ENCODE results near the gene NGF. TPM values are rescaled to one million over a fixed set of nuclear protein-coding genes. Genes with fewer than 3 reads are reported as not detected.

The NGF gene
- total RNA-seq, 1 donor, result 20.2 TPM

DNA sequence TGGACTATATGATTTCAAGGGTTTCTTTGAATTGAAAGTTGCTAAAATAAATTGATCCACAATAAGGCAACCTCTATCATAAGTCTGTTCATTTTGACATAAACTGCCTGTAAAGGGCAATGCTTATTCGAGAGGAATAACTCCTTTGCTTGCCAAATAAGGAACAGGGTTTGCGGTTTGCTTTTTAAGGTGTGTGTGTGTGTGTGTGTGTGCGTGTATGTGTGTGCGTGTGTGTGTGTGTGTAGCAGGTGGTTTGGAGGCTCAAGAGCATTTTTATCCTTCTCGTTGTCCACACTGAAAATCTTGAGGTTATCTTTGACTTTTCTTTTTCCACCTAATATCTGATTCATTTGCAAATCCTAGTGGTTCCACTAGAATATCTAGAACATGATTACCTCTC, 13.1 kb upstream of the NGF start:
- H3K4me3 ChIP-seq (ENCODE audit: low read depth, low read length), result no peak overlapping the region
- TF ChIP-seq, protein P1, sequence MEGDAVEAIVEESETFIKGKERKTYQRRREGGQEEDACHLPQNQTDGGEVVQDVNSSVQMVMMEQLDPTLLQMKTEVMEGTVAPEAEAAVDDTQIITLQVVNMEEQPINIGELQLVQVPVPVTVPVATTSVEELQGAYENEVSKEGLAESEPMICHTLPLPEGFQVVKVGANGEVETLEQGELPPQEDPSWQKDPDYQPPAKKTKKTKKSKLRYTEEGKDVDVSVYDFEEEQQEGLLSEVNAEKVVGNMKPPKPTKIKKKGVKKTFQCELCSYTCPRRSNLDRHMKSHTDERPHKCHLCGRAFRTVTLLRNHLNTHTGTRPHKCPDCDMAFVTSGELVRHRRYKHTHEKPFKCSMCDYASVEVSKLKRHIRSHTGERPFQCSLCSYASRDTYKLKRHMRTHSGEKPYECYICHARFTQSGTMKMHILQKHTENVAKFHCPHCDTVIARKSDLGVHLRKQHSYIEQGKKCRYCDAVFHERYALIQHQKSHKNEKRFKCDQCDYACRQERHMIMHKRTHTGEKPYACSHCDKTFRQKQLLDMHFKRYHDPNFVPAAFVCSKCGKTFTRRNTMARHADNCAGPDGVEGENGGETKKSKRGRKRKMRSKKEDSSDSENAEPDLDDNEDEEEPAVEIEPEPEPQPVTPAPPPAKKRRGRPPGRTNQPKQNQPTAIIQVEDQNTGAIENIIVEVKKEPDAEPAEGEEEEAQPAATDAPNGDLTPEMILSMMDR (IDR thresholded peaks at IDR 0.05; ENCODE audit: insufficient read depth, low read length), result no peak
- DNase-seq (ENCODE audit: low read depth), result no peak

DNA sequence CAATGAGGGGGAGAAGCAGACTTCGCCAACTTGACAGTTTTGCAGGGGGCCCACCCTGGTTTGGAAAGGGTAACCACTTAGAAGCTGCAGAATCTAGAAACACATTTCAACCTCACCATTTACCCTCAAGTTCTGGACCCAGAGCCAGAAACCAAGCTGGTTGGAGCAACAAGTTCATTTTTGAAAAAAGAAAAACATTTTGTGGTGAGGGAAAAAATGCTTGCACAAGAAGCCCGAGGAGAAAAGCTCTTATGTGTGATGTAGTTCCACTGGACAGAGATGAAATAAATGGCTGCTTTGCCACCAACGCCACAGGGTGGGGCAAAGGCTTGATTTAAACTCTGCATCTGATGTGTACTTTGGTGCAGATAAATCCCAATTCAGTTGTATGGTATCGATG, 10.6 kb upstream of the NGF start:
- no peak for DNase-seq (ENCODE audit: low read depth)
- no peak overlapping the region for H3K4me3 ChIP-seq (ENCODE audit: low read depth, low read length)
- TF ChIP-seq, protein P1 (IDR thresholded peaks at IDR 0.05; ENCODE audit: insufficient read depth, low read length), result no peak

DNA sequence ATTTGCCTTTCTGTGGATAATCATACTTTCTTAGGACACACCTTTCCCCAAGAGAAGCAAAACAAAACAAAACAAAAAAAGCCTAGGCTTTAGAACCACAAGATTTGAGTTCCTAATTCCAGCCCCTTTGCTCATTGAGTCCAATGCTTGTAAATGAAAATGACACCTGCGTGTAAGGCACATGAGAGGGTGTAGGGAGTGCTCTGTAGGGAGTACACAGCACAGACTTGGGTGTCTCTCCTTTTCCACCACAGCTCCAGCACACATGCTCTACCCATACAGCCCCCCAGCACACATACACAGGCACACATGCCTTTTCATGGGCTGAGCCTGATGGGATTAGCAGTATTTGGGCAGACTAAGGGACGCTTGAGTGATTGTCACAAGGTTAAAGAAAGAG, 9.2 kb upstream of the NGF start:
- no peak overlapping the region for H3K4me3 ChIP-seq (ENCODE audit: low read depth, low read length)
- TF ChIP-seq, protein P1 (IDR thresholded peaks at IDR 0.05; ENCODE audit: insufficient read depth, low read length), result no peak
- DNase-seq (ENCODE audit: low read depth), result no peak

DNA sequence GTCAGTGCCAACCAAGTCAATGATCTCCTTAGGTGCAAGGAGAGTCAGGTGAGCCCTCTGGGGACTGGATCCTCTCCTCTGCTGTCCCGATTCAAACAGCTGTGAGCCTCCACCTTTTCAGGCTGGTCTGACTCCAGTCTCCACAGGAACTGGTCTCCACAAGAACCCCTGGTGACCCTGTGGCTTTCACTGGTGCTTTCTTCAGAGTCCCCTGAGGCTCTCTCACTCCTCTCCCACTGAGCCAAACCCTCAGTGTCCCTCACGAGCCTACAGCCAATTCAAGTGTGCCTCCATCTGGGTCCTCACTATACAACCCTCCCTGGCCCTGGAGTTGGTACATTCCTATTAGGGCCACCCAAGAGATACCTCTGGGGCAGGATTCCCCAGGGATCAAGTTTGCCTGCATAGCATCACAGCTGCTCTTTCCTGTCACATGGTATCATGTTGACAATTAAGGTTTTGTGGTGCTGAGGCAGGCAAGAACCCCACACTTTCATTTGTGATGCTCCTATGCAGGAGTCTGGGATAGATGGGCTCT, 5.2 kb upstream of the NGF start:
- H3K4me3 ChIP-seq (ENCODE audit: low read depth, low read length), result no peak overlapping the region
- TF ChIP-seq, protein P1 (IDR thresholded peaks at IDR 0.05; ENCODE audit: insufficient read depth, low read length), result no peak
- DNase-seq (ENCODE audit: low read depth), result no peak

DNA sequence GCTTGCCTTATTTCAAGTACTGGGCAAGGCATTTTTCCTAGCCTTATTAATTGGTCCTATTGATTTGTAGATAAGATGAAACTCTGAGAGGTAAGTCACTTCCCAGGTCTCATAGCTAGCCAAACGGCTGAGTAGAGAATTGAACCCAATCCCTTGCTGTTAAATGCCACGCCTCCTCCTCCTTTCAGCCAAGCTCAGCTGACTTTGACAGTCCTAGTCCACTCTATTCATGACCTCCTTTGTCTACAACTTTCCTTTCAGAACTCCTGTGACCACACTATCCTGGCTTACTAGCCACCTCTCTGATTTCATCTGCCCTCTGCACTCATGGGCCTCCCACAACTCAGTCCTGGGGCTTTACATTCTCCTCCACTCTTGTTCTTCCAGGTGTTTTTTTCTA, 3.9 kb upstream of the NGF start:
- TF ChIP-seq, protein P1 (IDR thresholded peaks at IDR 0.05; ENCODE audit: insufficient read depth, low read length), result no peak
- no peak overlapping the region for H3K4me3 ChIP-seq (ENCODE audit: low read depth, low read length)
- DNase-seq (ENCODE audit: low read depth), result no peak

DNA sequence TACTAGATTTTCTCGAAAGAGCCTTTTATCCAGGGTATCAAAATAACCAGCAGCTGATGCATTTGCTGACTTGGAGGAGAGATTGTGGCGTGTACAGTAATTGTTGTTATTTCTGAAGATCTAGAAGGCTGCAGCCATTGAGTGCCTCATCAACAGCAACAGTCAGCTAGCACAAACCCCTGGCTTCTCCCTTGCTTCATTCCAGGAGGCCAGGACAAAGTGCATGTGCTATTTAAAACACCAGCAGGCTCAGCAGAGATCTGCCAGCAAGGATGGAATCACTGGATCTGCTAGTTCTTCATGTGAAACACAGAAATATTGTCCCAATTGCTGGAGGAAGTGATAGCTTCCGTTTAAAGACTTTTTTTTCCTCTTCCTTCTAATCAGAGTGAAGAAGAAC, 2.8 kb upstream of the NGF start:
- TF ChIP-seq, protein P1 (IDR thresholded peaks at IDR 0.05; ENCODE audit: insufficient read depth, low read length), result no peak
- DNase-seq (ENCODE audit: low read depth), result no peak
- no peak overlapping the region for H3K4me3 ChIP-seq (ENCODE audit: low read depth, low read length)

DNA sequence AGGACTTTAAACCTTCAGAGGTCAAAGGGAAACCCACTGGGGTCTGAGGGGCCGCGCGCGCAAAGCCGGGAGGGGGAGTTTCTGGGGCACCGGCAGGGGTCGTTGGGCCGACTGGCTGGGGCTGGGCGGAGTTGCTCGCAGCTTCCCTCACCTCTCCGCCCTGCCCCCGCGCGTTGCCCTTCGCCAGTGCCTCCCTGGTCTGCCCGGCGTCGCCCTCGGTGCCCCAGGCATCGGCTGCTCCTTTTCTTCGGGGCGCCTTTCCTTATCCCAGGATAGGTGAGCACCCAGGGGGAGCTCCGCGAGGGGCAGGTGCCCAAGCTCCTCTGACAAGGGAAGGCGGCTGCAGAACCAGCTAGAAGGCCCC, 390 bp upstream of the NGF start:
- peak overlapping the region; percentile 98 for H3K4me3 ChIP-seq (ENCODE audit: low read depth, low read length)
- TF ChIP-seq, protein P1 (IDR thresholded peaks at IDR 0.05; ENCODE audit: insufficient read depth, low read length), result no peak
- DNase-seq (ENCODE audit: low read depth), result no peak
